K562 (cell line): Measurements from ENCODE around the gene MCC. TPM values are rescaled to one million over a fixed set of nuclear protein-coding genes. Genes with fewer than 3 reads are reported as not detected.

ENCODE experiments used
- ATAC-seq: fragments of 200-7000 bp; cut with Tn5 transposase; 3 replicates; pipeline ENCODE4 v1.9.1; 2020; ENCODE audit warnings: moderate library complexity
- BruUV-seq: library from RNA; stranded (reverse); fragments of 400-500 nt; replicated peaks from 2 replicates; lab custom pipeline; 2021; lab: Mats Ljungman, UMichigan
- CTCF ChIA-PET: fragments of 300-600 bp; formaldehyde crosslinking; extraction: SDS; loops from one replicate; lab custom pipeline; 2021; ENCODE audit warnings: low intra/inter-chr PET ratio; lab: Yijun Ruan, JAX
- POLR2A ChIA-PET: fragments of 300-600, 350-650 bp; sonication (Branson Sonifier 250); formaldehyde crosslinking; extraction: SDS; loops from one replicate; lab custom pipeline; 2021; ENCODE audit warnings: antibody characterized with exemption, inconsistent platforms; lab: Yijun Ruan, JAX
- DNase-seq, 4 experiments: peaks; one replicate each; pipeline versions ENCODE4 v3.0.0 to v3.0.0-alpha.2; 2011 to 2018; ENCODE audit warnings: low spot score in 3 of 4, mixed read lengths in 3 of 4; ENCODE audit errors: extremely low read depth in 1 of 4
- FAIRE-seq: peaks from 2 replicates; lab custom pipeline; 2011; peaks lifted over from hg19 to GRCh38; lab: Jason Lieb, UNC
- H2AFZ ChIP-seq: 2 replicates; pipeline ENCODE4 v1.6.0; 2011; ENCODE audit warnings: low read depth, low read length, control low read depth, inconsistent platforms
- H3K27ac ChIP-seq: fragments of 200-600 bp; 3 replicates; pipeline ENCODE4 v1.8.0; 2011; ENCODE audit warnings: low read depth, mild to moderate bottlenecking, control low read depth, inconsistent platforms, low read length, moderate library complexity, mixed read lengths; ENCODE audit errors: extremely low read depth
- H3K27me3 ChIP-seq, 2 experiments: fragments of 300-600 bp in 1 of 2; 2 replicates in 1 of 2; 3 replicates in 1 of 2; pipeline versions ENCODE4 v1.6.0 to v1.8.0; 2011; ENCODE audit warnings: inconsistent platforms in 2 of 2, low read length in 2 of 2, mild to moderate bottlenecking in 1 of 2, mixed read lengths in 1 of 2, moderate library complexity in 1 of 2; ENCODE audit not compliant: control insufficient read depth in 2 of 2, insufficient read depth in 2 of 2
- H3K36me3 ChIP-seq: fragments of 300-600 bp; 3 replicates; pipeline ENCODE4 v1.8.0; 2011; ENCODE audit warnings: mild to moderate bottlenecking, low read length, inconsistent platforms; ENCODE audit not compliant: control insufficient read depth, insufficient read depth
- H3K4me1 ChIP-seq, 2 experiments: fragments of 200-600 bp in 1 of 2; replicated peaks in 1 of 2; 2 replicates in 1 of 2; 3 replicates in 1 of 2; pipeline versions ENCODE4 v1.5.1 to v1.8.0; 2011; ENCODE audit warnings: inconsistent platforms in 2 of 2, low read length in 2 of 2, mild to moderate bottlenecking in 1 of 2, mixed read lengths in 1 of 2, moderate library complexity in 1 of 2; ENCODE audit not compliant: control insufficient read depth in 2 of 2, insufficient read depth in 2 of 2
- H3K4me2 ChIP-seq: 2 replicates; pipeline ENCODE4 v1.6.1; 2011; ENCODE audit warnings: low read length, control low read depth, inconsistent platforms, mixed read lengths; ENCODE audit not compliant: insufficient read depth
- H3K4me3 ChIP-seq: fragments of 200-600 bp; sonication (generic), shearing (Covaris generic); 2 replicates; pipeline ENCODE4 v1.5.1; 2016; ENCODE audit warnings: control low read depth, inconsistent platforms
- H3K79me2 ChIP-seq: fragments of 200-600 bp; 3 replicates; pipeline ENCODE4 v1.8.0; 2011; ENCODE audit warnings: low read length, inconsistent platforms; ENCODE audit not compliant: control insufficient read depth, insufficient read depth
- H3K9ac ChIP-seq, 2 experiments: 2 replicates each; pipeline versions ENCODE4 v1.6.0 to v1.6.1; 2011; ENCODE audit warnings: low read depth in 2 of 2, low read length in 2 of 2, control low read depth in 1 of 2, inconsistent platforms in 1 of 2, mild to moderate bottlenecking in 1 of 2, mixed read lengths in 1 of 2; ENCODE audit not compliant: insufficient read depth in 1 of 2
- H3K9me1 ChIP-seq: one replicate; pipeline ENCODE4 v1.6.0; 2011; ENCODE audit warnings: inconsistent platforms, mild to moderate bottlenecking, low read length, moderate library complexity; ENCODE audit not compliant: control insufficient read depth, insufficient read depth
- H3K9me3 ChIP-seq: replicated peaks from 2 replicates; pipeline ENCODE4 v1.5.1; 2011; ENCODE audit warnings: low read depth, low read length, inconsistent platforms; ENCODE audit not compliant: control insufficient read depth, insufficient read depth
- H4K20me1 ChIP-seq: replicated peaks from 2 replicates; pipeline ENCODE4 v1.6.1; 2011; ENCODE audit warnings: low read length, inconsistent platforms, mixed read lengths; ENCODE audit not compliant: control insufficient read depth, insufficient read depth
- HCFC1 ChIP-seq: IDR thresholded peaks from 2 replicates; pipeline ENCODE4 v1.6.1; 2012; ENCODE audit warnings: low read depth, low read length, improper control_type of control experiment
- NFYB ChIP-seq: IDR thresholded peaks from 2 replicates; pipeline ENCODE4 v1.6.1; 2011; ENCODE audit warnings: mild to moderate bottlenecking, moderate library complexity; ENCODE audit not compliant: insufficient read length; ENCODE audit errors: extremely low read depth
- PTRF ChIP-seq: fragments of 450-650 bp; IDR thresholded peaks from 2 replicates; pipeline ENCODE4 v1.6.1; 2016; ENCODE audit warnings: mild to moderate bottlenecking, missing genetic modification characterization, missing compliant biosample characterization
- PYGO2 ChIP-seq: fragments of 450-650 bp; IDR thresholded peaks from 2 replicates; pipeline ENCODE4 v1.6.1; 2016; ENCODE audit warnings: mild to moderate bottlenecking, missing genetic modification characterization, moderate library complexity, missing compliant biosample characterization
- SMC3 ChIP-seq: conservative IDR thresholded peaks from 2 replicates; pipeline ENCODE4 v1.6.1; 2011; ENCODE audit warnings: low read depth, low read length, improper control_type of control experiment; ENCODE audit not compliant: insufficient read depth
- TEAD1 ChIP-seq, 2 experiments: fragments of 450-650 bp in 1 of 2; sonication (generic) in 1 of 2; formaldehyde crosslinking; IDR thresholded peaks; 2 replicates each; pipeline versions ENCODE4 v1.4.0 to v1.8.0; 2020 to 2022; ENCODE audit warnings: mild to moderate bottlenecking in 2 of 2, missing genetic modification reagents in 1 of 2
- XRCC3 ChIP-seq: fragments of 450-650 bp; IDR thresholded peaks from 2 replicates; pipeline ENCODE4 v1.6.1; 2017; ENCODE audit warnings: mild to moderate bottlenecking, moderate library complexity
- XRCC5 ChIP-seq: fragments of 200-400 bp; formaldehyde crosslinking; IDR thresholded peaks from 2 replicates; pipeline ENCODE4 v1.6.1; 2017; ENCODE audit warnings: low read depth, mild to moderate bottlenecking, low read length
- WGBS: fragments of 100-300 bp; shearing (Covaris generic); methylation state at CpG from one replicate; pipeline ENCODE4 v1.1.6; 2016; ENCODE audit warnings: low coverage, mixed read lengths; ENCODE audit not compliant: insufficient coverage; ENCODE audit errors: missing lambda C conversion rate; 5-methylcytosine and 5-hydroxymethylcytosine counted together
- in situ Hi-C: fragments of 300-500 bp; cut with MboI; formaldehyde crosslinking; loops from 4 replicates; pipeline ENCODE4 v1.15.0; 2018; ENCODE audit warnings: inconsistent platforms, mixed read lengths
- intact Hi-C: fragments of 100-400 bp; cut with micrococcal nuclease; formaldehyde crosslinking; loops from 2 replicates; pipeline ENCODE4 v1.14.2; 2022
- polyA plus RNA-seq, 8 experiments: library from polyadenylated mRNA; depleted of rRNA in 4 of 8; stranded (reverse) in 5 of 8; unstranded in 3 of 8; fragments of >200 nt; fragmentation: Nextera tagmentation in 2 of 8; fragmentation: Illumina TruSeq in 1 of 8; extraction: Ambion mirVana in 2 of 8; extraction: Trizol in 1 of 8; gene quantifications; 2 replicates each; pipeline versions ENCODE4 v1.2.1 to v1.2.3, GENCODE V29; 2011 to 2014; ENCODE audit warnings: inconsistent platforms in 1 of 8, missing spikeins in 1 of 8
- total RNA-seq, 7 experiments: library from RNA; depleted of rRNA in 6 of 7; stranded (reverse); fragments of >200 nt in 6 of 7; fragmentation: Illumina TruSeq in 2 of 7; extraction: Trizol in 2 of 7; gene quantifications; 2 replicates each; pipeline versions ENCODE4 v1.2.1 to v1.2.3, GENCODE V29; 2011 to 2021; ENCODE audit warnings: low replicate concordance in 1 of 7
- TF ChIP-seq, protein P1 (sequence below): fragments of 200-800 bp; sonication (Bioruptor generic); IDR thresholded peaks from 2 replicates; pipeline ENCODE4 v1.6.1; 2017; ENCODE audit warnings: missing genetic modification characterization, missing compliant biosample characterization
- TF ChIP-seq, protein P2 (sequence below): fragments of 200-400 bp; formaldehyde crosslinking; IDR thresholded peaks from 2 replicates; pipeline ENCODE4 v1.6.1; 2017; ENCODE audit warnings: mild to moderate bottlenecking, low read depth, low read length, moderate library complexity

Gene MCC
- total and polyA plus RNA-seq, 9 of the 15 experiments (the other 6 are each of a cell fraction or from before 2014, with no cell fraction given), result 0.04 to 0.24 (median 0.06) TPM; not detected in 1

DNA sequence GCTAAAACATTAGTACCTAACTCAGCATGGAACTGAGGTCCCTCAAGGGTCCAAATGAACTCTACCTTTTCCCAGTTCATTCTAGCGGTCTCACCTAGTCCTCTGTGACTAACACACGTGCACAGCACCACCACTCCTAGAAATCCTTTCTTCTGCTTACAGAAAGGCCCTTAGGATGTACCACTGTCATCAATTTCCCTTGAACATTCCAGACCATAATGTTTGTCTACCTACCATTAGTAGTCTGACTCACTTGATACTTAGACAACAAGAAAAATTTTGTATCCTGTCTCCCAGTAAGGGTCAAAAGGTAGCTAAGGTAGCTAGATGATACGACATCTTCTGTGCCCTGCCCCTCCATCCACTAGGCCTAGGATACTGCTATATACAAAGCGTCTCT, 220.0 kb downstream of the MCC start:
- CTCF ChIA-PET, result no interaction called here
- FAIRE-seq, result no peak

More for the DNA sequence above, 220.0 kb downstream of the MCC start:
- Histone ChIP-seq H4K20me1 (no peaks in the 10 kb centered on the region), H3K27ac (no peak overlapping the region), H3K36me3 (no peaks in the 10 kb centered on the region), H2AFZ (no peak overlapping the region), H3K27me3 (no peaks in the 10 kb centered on the region), H3K4me1 (no peaks in the 10 kb centered on the region), H3K9me3 (no peaks in the 10 kb centered on the region), H3K9ac (no peak overlapping the region), H3K4me3 (no peak overlapping the region), H3K79me2 (no peaks in the 10 kb centered on the region), H3K9me1 (no peaks in the 10 kb centered on the region), H3K4me2 (no peak overlapping the region)
- DNase-seq (no peak), ATAC-seq (no peak)
- WGBS, result 2% methylated on average over 4 of the region's 4 CpGs
- POLR2A ChIA-PET, result interaction anchor here (1.7 kb wide), 1 partner anchor 8 kb away, joined by 6 read pairs; no protein-coding TSS in a partner anchor
- no TSS peak for BruUV-seq
- intact Hi-C loops (no loop called here), in situ Hi-C loops (no loop called here)
- no peak for TF ChIP-seq XRCC3
- no peak for TF ChIP-seq TEAD1 (CRISPR knock-in tag; IDR thresholded peaks at IDR 0.05)
- TF ChIP-seq, protein P1, sequence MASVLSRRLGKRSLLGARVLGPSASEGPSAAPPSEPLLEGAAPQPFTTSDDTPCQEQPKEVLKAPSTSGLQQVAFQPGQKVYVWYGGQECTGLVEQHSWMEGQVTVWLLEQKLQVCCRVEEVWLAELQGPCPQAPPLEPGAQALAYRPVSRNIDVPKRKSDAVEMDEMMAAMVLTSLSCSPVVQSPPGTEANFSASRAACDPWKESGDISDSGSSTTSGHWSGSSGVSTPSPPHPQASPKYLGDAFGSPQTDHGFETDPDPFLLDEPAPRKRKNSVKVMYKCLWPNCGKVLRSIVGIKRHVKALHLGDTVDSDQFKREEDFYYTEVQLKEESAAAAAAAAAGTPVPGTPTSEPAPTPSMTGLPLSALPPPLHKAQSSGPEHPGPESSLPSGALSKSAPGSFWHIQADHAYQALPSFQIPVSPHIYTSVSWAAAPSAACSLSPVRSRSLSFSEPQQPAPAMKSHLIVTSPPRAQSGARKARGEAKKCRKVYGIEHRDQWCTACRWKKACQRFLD (CRISPR knock-in tag), result no peak
- TF ChIP-seq, protein P2, sequence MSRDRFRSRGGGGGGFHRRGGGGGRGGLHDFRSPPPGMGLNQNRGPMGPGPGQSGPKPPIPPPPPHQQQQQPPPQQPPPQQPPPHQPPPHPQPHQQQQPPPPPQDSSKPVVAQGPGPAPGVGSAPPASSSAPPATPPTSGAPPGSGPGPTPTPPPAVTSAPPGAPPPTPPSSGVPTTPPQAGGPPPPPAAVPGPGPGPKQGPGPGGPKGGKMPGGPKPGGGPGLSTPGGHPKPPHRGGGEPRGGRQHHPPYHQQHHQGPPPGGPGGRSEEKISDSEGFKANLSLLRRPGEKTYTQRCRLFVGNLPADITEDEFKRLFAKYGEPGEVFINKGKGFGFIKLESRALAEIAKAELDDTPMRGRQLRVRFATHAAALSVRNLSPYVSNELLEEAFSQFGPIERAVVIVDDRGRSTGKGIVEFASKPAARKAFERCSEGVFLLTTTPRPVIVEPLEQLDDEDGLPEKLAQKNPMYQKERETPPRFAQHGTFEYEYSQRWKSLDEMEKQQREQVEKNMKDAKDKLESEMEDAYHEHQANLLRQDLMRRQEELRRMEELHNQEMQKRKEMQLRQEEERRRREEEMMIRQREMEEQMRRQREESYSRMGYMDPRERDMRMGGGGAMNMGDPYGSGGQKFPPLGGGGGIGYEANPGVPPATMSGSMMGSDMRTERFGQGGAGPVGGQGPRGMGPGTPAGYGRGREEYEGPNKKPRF, result no peak
- no peak for TF ChIP-seq HCFC1
- TF ChIP-seq XRCC5, result no peak
- TF ChIP-seq NFYB, result no peak
- no peak for TF ChIP-seq PTRF (tag)
- TF ChIP-seq SMC3, result no peak
- no peak for TF ChIP-seq PYGO2 (tag)
